ENCODE data around the gene MAST2.

- no peak for TF ChIP-seq CTCF (IDR thresholded peaks at IDR 0.05)
- TF ChIP-seq POLR2A (IDR thresholded peaks at IDR 0.05) = no peak
These were observed 2.5 kb upstream of the MAST2 start for GRCh38 chr1:45800899-45801298.

Measured in testis (tissue), 2 donors.